HEK293 (cell line): Measurements from ENCODE around the gene TFE3.

Source experiments
- GLI2 ChIP-seq: fragments of 450-650 bp; formaldehyde crosslinking; IDR thresholded peaks from 2 replicates; pipeline ENCODE4; 2017; ENCODE audit warnings: missing biosample characterization, missing genetic modification characterization, low read depth, borderline replicate concordance
- PRDM1 ChIP-seq: fragments of 450-650 bp; formaldehyde crosslinking; IDR thresholded peaks from 2 replicates; pipeline ENCODE4; 2016; ENCODE audit warnings: missing biosample characterization, missing genetic modification characterization
- PRDM4 ChIP-seq: fragments of 450-650 bp; formaldehyde crosslinking; IDR thresholded peaks from 2 replicates; pipeline ENCODE4 v1.5.1; 2017; ENCODE audit warnings: missing biosample characterization, missing genetic modification characterization
- SP2 ChIP-seq: fragments of 450-650 bp; formaldehyde crosslinking; IDR thresholded peaks from 2 replicates; pipeline ENCODE4 v1.5.1; 2016; ENCODE audit warnings: missing biosample characterization, missing genetic modification characterization
- SP7 ChIP-seq: fragments of 450-650 bp; formaldehyde crosslinking; IDR thresholded peaks from 2 replicates; pipeline ENCODE4 v1.5.1; 2016; ENCODE audit warnings: missing biosample characterization, missing genetic modification characterization
- ZBTB21 ChIP-seq: fragments of 450-650 bp; formaldehyde crosslinking; IDR thresholded peaks from 2 replicates; pipeline ENCODE4 v1.5.1; 2017; ENCODE audit warnings: missing biosample characterization, missing genetic modification characterization
- ZBTB6 ChIP-seq: fragments of 450-650 bp; formaldehyde crosslinking; IDR thresholded peaks from 2 replicates; pipeline ENCODE4 v1.5.1; 2017; ENCODE audit warnings: missing biosample characterization, missing genetic modification characterization
- ZFP3 ChIP-seq: fragments of 450-650 bp; formaldehyde crosslinking; IDR thresholded peaks from 2 replicates; pipeline ENCODE4 v1.5.1; 2016; ENCODE audit warnings: low read depth, missing biosample characterization, missing genetic modification characterization
- ZNF112 ChIP-seq: fragments of 450-650 bp; formaldehyde crosslinking; IDR thresholded peaks from 2 replicates; pipeline ENCODE4 v1.5.0; 2017; ENCODE audit warnings: missing biosample characterization, missing genetic modification characterization
- ZNF121 ChIP-seq: fragments of 450-650 bp; formaldehyde crosslinking; IDR thresholded peaks from 2 replicates; pipeline ENCODE4 v1.5.1; 2016; ENCODE audit warnings: missing biosample characterization, missing genetic modification characterization
- ZNF214 ChIP-seq: fragments of 450-650 bp; formaldehyde crosslinking; IDR thresholded peaks from 2 replicates; pipeline ENCODE4 v1.5.1; 2017; ENCODE audit warnings: missing biosample characterization, mild to moderate bottlenecking, missing genetic modification characterization, borderline replicate concordance
- ZNF391 ChIP-seq: fragments of 450-650 bp; formaldehyde crosslinking; IDR thresholded peaks from 2 replicates; pipeline ENCODE4 v1.5.1; 2016; ENCODE audit warnings: low read depth, missing biosample characterization, missing genetic modification characterization, borderline replicate concordance
- ZNF398 ChIP-seq: fragments of 450-650 bp; formaldehyde crosslinking; IDR thresholded peaks from 2 replicates; pipeline ENCODE4 v1.5.1; 2017; ENCODE audit warnings: missing biosample characterization, missing genetic modification characterization
- ZNF473 ChIP-seq: fragments of 450-650 bp; formaldehyde crosslinking; IDR thresholded peaks from 2 replicates; pipeline ENCODE4 v1.5.1; 2017; ENCODE audit warnings: missing biosample characterization, missing genetic modification characterization
- ZNF571 ChIP-seq: fragments of 450-650 bp; formaldehyde crosslinking; IDR thresholded peaks from 2 replicates; pipeline ENCODE4 v1.5.0; 2017; ENCODE audit warnings: missing biosample characterization, missing genetic modification characterization
- ZNF596 ChIP-seq: fragments of 450-650 bp; IDR thresholded peaks from 2 replicates; pipeline ENCODE4 v1.5.0; 2018; ENCODE audit warnings: missing biosample characterization, mild to moderate bottlenecking, missing genetic modification characterization, moderate library complexity
- ZNF624 ChIP-seq: fragments of 450-650 bp; formaldehyde crosslinking; IDR thresholded peaks from 2 replicates; pipeline ENCODE4 v1.5.1; 2017; ENCODE audit warnings: missing biosample characterization, missing genetic modification characterization
- ZNF660 ChIP-seq: fragments of 450-650 bp; IDR thresholded peaks from 2 replicates; pipeline ENCODE4 v1.5.1; 2018; ENCODE audit warnings: missing biosample characterization, mild to moderate bottlenecking, missing genetic modification characterization
- ZNF677 ChIP-seq: fragments of 450-650 bp; IDR thresholded peaks from 2 replicates; pipeline ENCODE4 v1.5.0; 2018; ENCODE audit warnings: missing biosample characterization, mild to moderate bottlenecking, missing genetic modification characterization, moderate library complexity
- TF ChIP-seq, protein P1 (sequence below): fragments of 450-650 bp; formaldehyde crosslinking; IDR thresholded peaks from 2 replicates; pipeline ENCODE4 v1.5.1; 2016; ENCODE audit warnings: missing biosample characterization, missing genetic modification characterization, borderline replicate concordance
- TF ChIP-seq, protein P2 (sequence below): fragments of 450-650 bp; formaldehyde crosslinking; IDR thresholded peaks from 2 replicates; pipeline ENCODE4 v1.5.1; 2016; ENCODE audit warnings: missing biosample characterization, missing genetic modification characterization
- TF ChIP-seq, protein P3 (sequence below): fragments of 450-650 bp; formaldehyde crosslinking; IDR thresholded peaks from 2 replicates; pipeline ENCODE4 v1.5.1; 2016; ENCODE audit warnings: missing biosample characterization, missing genetic modification characterization

The TFE3 gene

GRCh38 chrX:49041744-49042580 lies 1.2 kb downstream of the TFE3 start (continued):
- TF ChIP-seq, protein P1, sequence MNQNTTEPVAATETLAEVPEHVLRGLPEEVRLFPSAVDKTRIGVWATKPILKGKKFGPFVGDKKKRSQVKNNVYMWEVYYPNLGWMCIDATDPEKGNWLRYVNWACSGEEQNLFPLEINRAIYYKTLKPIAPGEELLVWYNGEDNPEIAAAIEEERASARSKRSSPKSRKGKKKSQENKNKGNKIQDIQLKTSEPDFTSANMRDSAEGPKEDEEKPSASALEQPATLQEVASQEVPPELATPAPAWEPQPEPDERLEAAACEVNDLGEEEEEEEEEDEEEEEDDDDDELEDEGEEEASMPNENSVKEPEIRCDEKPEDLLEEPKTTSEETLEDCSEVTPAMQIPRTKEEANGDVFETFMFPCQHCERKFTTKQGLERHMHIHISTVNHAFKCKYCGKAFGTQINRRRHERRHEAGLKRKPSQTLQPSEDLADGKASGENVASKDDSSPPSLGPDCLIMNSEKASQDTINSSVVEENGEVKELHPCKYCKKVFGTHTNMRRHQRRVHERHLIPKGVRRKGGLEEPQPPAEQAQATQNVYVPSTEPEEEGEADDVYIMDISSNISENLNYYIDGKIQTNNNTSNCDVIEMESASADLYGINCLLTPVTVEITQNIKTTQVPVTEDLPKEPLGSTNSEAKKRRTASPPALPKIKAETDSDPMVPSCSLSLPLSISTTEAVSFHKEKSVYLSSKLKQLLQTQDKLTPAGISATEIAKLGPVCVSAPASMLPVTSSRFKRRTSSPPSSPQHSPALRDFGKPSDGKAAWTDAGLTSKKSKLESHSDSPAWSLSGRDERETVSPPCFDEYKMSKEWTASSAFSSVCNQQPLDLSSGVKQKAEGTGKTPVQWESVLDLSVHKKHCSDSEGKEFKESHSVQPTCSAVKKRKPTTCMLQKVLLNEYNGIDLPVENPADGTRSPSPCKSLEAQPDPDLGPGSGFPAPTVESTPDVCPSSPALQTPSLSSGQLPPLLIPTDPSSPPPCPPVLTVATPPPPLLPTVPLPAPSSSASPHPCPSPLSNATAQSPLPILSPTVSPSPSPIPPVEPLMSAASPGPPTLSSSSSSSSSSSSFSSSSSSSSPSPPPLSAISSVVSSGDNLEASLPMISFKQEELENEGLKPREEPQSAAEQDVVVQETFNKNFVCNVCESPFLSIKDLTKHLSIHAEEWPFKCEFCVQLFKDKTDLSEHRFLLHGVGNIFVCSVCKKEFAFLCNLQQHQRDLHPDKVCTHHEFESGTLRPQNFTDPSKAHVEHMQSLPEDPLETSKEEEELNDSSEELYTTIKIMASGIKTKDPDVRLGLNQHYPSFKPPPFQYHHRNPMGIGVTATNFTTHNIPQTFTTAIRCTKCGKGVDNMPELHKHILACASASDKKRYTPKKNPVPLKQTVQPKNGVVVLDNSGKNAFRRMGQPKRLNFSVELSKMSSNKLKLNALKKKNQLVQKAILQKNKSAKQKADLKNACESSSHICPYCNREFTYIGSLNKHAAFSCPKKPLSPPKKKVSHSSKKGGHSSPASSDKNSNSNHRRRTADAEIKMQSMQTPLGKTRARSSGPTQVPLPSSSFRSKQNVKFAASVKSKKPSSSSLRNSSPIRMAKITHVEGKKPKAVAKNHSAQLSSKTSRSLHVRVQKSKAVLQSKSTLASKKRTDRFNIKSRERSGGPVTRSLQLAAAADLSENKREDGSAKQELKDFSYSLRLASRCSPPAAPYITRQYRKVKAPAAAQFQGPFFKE (tag by site-specific recombination): no peak
- TF ChIP-seq SP2 (tag by site-specific recombination) (peak; percentile 66), ZNF112 (tag by site-specific recombination) (no peak), ZNF596 (tag by site-specific recombination) (no peak), ZNF624 (tag by site-specific recombination) (no peak), ZNF398 (tag by site-specific recombination) (peak; percentile 34), ZNF660 (tag by site-specific recombination) (no peak), ZNF473 (no peak), PRDM1 (tag by site-specific recombination) (no peak), ZBTB6 (tag by site-specific recombination) (no peak), ZFP3 (tag by site-specific recombination) (no peak), ZNF677 (tag by site-specific recombination) (no peak), ZBTB21 (no peak), SP7 (tag by site-specific recombination) (0 out of 2 replicates have a peak, but pooled peaks have one; percentile 12), GLI2 (tag by site-specific recombination) (no peak), PRDM4 (tag by site-specific recombination) (no peak), ZNF391 (tag by site-specific recombination) (no peak), ZNF571 (no peak), ZNF214 (tag by site-specific recombination) (no peak), ZNF121 (tag by site-specific recombination) (no peak)
- TF ChIP-seq, protein P2, sequence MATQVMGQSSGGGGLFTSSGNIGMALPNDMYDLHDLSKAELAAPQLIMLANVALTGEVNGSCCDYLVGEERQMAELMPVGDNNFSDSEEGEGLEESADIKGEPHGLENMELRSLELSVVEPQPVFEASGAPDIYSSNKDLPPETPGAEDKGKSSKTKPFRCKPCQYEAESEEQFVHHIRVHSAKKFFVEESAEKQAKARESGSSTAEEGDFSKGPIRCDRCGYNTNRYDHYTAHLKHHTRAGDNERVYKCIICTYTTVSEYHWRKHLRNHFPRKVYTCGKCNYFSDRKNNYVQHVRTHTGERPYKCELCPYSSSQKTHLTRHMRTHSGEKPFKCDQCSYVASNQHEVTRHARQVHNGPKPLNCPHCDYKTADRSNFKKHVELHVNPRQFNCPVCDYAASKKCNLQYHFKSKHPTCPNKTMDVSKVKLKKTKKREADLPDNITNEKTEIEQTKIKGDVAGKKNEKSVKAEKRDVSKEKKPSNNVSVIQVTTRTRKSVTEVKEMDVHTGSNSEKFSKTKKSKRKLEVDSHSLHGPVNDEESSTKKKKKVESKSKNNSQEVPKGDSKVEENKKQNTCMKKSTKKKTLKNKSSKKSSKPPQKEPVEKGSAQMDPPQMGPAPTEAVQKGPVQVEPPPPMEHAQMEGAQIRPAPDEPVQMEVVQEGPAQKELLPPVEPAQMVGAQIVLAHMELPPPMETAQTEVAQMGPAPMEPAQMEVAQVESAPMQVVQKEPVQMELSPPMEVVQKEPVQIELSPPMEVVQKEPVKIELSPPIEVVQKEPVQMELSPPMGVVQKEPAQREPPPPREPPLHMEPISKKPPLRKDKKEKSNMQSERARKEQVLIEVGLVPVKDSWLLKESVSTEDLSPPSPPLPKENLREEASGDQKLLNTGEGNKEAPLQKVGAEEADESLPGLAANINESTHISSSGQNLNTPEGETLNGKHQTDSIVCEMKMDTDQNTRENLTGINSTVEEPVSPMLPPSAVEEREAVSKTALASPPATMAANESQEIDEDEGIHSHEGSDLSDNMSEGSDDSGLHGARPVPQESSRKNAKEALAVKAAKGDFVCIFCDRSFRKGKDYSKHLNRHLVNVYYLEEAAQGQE: no peak
- TF ChIP-seq, protein P3, sequence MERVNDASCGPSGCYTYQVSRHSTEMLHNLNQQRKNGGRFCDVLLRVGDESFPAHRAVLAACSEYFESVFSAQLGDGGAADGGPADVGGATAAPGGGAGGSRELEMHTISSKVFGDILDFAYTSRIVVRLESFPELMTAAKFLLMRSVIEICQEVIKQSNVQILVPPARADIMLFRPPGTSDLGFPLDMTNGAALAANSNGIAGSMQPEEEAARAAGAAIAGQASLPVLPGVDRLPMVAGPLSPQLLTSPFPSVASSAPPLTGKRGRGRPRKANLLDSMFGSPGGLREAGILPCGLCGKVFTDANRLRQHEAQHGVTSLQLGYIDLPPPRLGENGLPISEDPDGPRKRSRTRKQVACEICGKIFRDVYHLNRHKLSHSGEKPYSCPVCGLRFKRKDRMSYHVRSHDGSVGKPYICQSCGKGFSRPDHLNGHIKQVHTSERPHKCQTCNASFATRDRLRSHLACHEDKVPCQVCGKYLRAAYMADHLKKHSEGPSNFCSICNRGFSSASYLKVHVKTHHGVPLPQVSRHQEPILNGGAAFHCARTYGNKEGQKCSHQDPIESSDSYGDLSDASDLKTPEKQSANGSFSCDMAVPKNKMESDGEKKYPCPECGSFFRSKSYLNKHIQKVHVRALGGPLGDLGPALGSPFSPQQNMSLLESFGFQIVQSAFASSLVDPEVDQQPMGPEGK: peak; percentile 41; the same call in 1 of the 2 replicates
